ENCODE results near the gene DSP. TPM values are rescaled to one million over a fixed set of nuclear protein-coding genes. Genes with fewer than 3 reads are reported as not detected.

DSP gene
- total RNA-seq, 3 donors from 2014 or later, result 2.1 to 165 (median 95.4) TPM

DNA sequence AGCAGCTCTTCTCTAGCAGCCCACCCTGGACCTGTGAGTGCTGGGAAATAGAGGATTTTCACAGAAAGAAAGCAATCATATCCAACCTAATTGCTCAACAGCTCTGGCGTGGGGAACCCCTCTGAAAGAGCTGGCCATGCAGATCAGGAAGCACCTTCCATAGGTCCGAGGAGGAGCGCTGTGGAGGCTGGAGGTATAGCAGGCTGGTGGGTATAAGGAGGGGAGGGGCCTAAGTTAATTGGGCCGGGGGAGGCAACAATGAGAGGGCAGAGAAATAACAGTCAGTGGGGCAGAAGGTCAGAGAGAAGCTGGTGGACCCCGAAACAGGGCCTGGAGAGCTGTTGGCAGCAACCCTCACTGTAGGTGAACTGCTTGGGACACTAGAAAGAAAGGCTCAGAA lies 89.3 kb downstream of the DSP start:
- H3K36me3 ChIP-seq, result no peaks in the 10 kb centered on the region
- H3K4me1 ChIP-seq, result no peaks in the 10 kb centered on the region
- no peak overlapping the region for H3K4me3 ChIP-seq
- no peak for DNase-seq (ENCODE audit: low spot score in 2 of 2)
- no peak for TF ChIP-seq POLR2AphosphoS5 (IDR thresholded peaks at IDR 0.05)
- TF ChIP-seq POLR2A (IDR thresholded peaks at IDR 0.05), result no peak
- TF ChIP-seq, protein P1, sequence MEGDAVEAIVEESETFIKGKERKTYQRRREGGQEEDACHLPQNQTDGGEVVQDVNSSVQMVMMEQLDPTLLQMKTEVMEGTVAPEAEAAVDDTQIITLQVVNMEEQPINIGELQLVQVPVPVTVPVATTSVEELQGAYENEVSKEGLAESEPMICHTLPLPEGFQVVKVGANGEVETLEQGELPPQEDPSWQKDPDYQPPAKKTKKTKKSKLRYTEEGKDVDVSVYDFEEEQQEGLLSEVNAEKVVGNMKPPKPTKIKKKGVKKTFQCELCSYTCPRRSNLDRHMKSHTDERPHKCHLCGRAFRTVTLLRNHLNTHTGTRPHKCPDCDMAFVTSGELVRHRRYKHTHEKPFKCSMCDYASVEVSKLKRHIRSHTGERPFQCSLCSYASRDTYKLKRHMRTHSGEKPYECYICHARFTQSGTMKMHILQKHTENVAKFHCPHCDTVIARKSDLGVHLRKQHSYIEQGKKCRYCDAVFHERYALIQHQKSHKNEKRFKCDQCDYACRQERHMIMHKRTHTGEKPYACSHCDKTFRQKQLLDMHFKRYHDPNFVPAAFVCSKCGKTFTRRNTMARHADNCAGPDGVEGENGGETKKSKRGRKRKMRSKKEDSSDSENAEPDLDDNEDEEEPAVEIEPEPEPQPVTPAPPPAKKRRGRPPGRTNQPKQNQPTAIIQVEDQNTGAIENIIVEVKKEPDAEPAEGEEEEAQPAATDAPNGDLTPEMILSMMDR (IDR thresholded peaks at IDR 0.05), result no peak
- intact Hi-C loops (cut with DNase I; ENCODE audit: low total_unique reads), result no loop called here
- no peaks in the 10 kb centered on the region for H3K9me3 ChIP-seq
- no peaks in the 10 kb centered on the region for H3K27me3 ChIP-seq
- no peak overlapping the region for H3K27ac ChIP-seq

DNA sequence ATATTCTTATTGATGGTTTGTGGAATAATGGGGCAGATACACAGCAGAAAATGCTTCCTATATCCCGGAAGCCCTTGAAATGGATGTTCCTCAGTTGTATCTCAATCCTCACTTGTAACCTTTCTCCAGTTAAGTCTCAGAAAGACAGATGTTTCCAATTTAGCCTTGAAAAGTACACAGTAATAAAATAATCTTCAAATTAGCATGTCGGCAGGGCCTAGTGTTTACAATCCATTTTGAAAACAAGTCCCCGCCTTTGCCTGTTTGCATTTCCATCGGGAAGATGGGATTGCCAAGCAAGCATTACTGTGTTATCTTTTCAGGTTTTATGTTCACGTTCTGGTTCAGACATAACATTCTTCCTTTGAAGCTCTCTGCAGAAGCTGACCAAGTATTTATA lies 90.0 kb downstream of the DSP start:
- intact Hi-C loops (cut with DNase I; ENCODE audit: low total_unique reads), result no loop called here
- no peaks in the 10 kb centered on the region for H3K27me3 ChIP-seq
- no peaks in the 10 kb centered on the region for H3K36me3 ChIP-seq
- H3K4me3 ChIP-seq, result no peak overlapping the region
- no peak overlapping the region for H3K27ac ChIP-seq
- TF ChIP-seq POLR2AphosphoS5 (IDR thresholded peaks at IDR 0.05), result no peak
- no peak for TF ChIP-seq POLR2A (IDR thresholded peaks at IDR 0.05)
- TF ChIP-seq, protein P1 (IDR thresholded peaks at IDR 0.05), result no peak
- no peak for DNase-seq (ENCODE audit: low spot score in 2 of 2)
- H3K4me1 ChIP-seq, result no peaks in the 10 kb centered on the region
- no peaks in the 10 kb centered on the region for H3K9me3 ChIP-seq

DNA sequence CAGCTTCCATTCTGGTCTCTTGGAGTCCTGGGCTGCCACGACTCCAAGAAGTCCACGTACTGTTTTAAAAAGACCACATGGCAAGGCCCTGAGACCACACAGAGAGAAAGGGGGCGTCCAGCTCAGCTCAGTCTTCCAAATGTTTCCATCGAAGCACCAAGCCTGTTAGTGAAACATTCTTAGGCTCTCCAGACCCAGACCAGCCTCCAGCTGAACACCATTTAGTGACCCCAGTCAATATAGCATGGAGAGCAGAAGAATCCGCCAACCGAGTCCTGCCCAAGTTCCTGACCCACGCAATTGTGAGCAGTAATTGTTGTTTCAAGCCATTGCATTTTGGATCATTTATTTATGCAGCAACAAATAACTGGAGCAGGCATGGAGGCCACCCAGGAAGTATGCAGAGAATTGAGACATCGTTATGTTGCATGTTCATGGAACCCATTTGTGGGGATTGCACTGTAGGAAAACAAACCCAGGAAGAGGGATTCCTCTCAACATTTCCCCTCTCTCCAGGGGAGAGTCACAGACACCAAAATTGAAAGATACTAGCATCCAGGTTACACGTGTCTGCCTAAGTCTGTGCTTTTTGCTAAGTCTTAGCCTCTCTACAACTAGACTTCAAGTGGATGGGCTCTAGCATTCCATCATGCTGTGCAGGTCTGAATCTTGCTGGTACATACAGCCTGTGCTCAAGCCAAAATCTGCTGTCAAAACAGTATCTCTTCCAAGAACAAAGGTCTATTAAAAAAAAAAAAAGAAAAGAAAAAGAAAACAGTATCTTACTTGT lies 91.2 kb downstream of the DSP start:
- Histone ChIP-seq H3K9me3 (no peaks in the 10 kb centered on the region), H3K27me3 (no peaks in the 10 kb centered on the region), H3K36me3 (no peaks in the 10 kb centered on the region), H3K4me1 (no peaks in the 10 kb centered on the region), H3K27ac (no peak overlapping the region), H3K4me3 (no peak overlapping the region)
- intact Hi-C loops (cut with DNase I; ENCODE audit: low total_unique reads), result no loop called here
- no peak for DNase-seq (ENCODE audit: low spot score in 2 of 2)
- TF ChIP-seq POLR2A (IDR thresholded peaks at IDR 0.05), result no peak
- no peak for TF ChIP-seq POLR2AphosphoS5 (IDR thresholded peaks at IDR 0.05)
- TF ChIP-seq, protein P1 (IDR thresholded peaks at IDR 0.05), result no peak

DNA sequence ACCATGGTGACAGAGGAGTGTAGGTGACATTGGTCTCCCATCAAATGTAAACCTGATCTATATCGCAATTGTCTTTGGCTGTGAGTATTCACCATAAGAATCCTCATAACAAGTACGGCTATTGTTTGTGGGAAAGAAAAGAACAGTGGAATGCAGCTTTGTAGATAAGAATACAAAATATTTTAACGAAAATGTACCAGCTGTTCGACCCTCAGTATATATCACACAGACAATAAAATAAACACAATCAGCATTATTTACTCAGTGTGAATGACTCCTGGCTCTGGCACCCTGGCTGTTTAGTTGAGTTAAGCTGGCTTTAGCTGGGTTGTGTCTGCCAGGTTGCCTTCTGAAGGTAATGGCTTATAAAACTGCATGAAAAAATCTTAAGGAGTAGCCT lies 91.9 kb downstream of the DSP start:
- DNase-seq (ENCODE audit: low spot score in 2 of 2), result no peak
- TF ChIP-seq, protein P1 (IDR thresholded peaks at IDR 0.05), result no peak
- TF ChIP-seq POLR2AphosphoS5 (IDR thresholded peaks at IDR 0.05), result no peak
- TF ChIP-seq POLR2A (IDR thresholded peaks at IDR 0.05), result no peak
- no peak overlapping the region for H3K4me3 ChIP-seq
- H3K36me3 ChIP-seq, result no peaks in the 10 kb centered on the region
- H3K27me3 ChIP-seq, result no peaks in the 10 kb centered on the region
- intact Hi-C loops (cut with DNase I; ENCODE audit: low total_unique reads), result no loop called here
- H3K4me1 ChIP-seq, result no peaks in the 10 kb centered on the region
- H3K27ac ChIP-seq, result no peak overlapping the region
- H3K9me3 ChIP-seq, result no peaks in the 10 kb centered on the region

DNA sequence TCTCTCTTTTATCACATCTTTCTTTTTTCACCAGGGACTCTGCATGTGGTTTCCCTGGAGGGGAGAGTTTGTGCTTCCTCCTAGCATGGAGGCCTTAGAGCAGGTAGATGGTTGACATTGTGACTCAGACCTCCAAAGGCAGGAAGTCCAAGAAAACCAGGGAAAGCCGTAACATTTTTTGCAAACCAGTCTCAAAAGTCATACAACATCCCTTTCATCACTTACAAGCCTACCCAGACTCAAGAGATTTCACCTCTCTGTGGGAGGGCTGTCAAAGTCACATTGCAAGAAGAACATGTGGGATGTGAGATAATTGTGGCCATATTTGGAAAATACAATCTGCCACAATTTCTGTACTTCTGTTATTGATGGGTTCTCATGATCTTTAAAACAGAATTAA lies 94.7 kb downstream of the DSP start:
- intact Hi-C loops (cut with DNase I; ENCODE audit: low total_unique reads), result no loop called here
- DNase-seq (ENCODE audit: low spot score in 2 of 2), result no peak
- H3K27me3 ChIP-seq, result no peaks in the 10 kb centered on the region

More for the DNA sequence above, 94.7 kb downstream of the DSP start:
- H3K27ac ChIP-seq, result no peak overlapping the region
- TF ChIP-seq, protein P1 (IDR thresholded peaks at IDR 0.05), result no peak
- TF ChIP-seq POLR2A (IDR thresholded peaks at IDR 0.05) (no peak), POLR2AphosphoS5 (IDR thresholded peaks at IDR 0.05) (no peak)
- H3K9me3 ChIP-seq, result no peaks in the 10 kb centered on the region
- H3K4me3 ChIP-seq, result no peak overlapping the region
- H3K36me3 ChIP-seq, result no peaks in the 10 kb centered on the region
- no peaks in the 10 kb centered on the region for H3K4me1 ChIP-seq
